ENCODE results near the gene FAM219A.

DNA sequence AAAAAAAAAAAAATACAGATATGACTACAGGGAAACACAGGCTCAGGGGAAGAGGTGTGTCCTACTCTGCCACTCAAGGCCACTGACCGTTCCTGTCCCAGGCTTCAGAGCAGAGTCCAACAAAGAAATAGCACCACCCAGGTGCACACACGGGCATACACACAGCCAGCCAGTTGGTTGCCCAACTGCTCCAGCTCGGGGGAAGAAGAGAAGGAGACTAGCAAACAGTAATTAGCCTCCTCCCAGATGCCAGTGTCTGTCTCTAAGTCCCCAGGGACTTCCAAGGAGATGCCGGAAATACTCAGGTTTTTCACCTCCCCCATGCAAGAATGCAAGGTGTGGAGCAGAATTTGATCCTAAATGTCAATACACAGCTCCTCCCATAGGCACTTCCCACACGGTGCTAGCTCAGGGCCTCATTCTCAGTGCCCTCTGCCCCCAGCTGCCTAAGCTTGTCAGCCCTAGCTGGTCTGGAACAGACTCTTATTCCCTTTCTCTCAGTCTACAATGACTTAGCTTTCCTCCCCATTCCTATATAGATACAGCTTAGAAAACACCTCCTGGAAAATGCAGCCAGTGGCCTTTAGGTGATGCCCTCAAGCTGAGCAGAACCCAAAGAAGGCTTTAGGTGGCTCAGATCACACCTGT is 83.3 kb downstream of the FAM219A start:
- TF ChIP-seq, protein P1, sequence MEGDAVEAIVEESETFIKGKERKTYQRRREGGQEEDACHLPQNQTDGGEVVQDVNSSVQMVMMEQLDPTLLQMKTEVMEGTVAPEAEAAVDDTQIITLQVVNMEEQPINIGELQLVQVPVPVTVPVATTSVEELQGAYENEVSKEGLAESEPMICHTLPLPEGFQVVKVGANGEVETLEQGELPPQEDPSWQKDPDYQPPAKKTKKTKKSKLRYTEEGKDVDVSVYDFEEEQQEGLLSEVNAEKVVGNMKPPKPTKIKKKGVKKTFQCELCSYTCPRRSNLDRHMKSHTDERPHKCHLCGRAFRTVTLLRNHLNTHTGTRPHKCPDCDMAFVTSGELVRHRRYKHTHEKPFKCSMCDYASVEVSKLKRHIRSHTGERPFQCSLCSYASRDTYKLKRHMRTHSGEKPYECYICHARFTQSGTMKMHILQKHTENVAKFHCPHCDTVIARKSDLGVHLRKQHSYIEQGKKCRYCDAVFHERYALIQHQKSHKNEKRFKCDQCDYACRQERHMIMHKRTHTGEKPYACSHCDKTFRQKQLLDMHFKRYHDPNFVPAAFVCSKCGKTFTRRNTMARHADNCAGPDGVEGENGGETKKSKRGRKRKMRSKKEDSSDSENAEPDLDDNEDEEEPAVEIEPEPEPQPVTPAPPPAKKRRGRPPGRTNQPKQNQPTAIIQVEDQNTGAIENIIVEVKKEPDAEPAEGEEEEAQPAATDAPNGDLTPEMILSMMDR (conservative IDR thresholded peaks at IDR 0.05) = no peak
- no peak for TF ChIP-seq ZFX (IDR thresholded peaks at IDR 0.05)

All from C4-2B (cell line).